ENCODE data around the gene TNPO3.

The TNPO3 gene

GRCh38 chr7:128948976-128949760, 105.7 kb downstream of the TNPO3 start:
- H3K27ac Mint-ChIP-seq = no peak overlapping the region
- peaks cover 27% of the 10 kb centered on the region for H3K36me3 Mint-ChIP-seq (ENCODE audit: low read depth)
- no peaks in the 10 kb centered on the region for H3K9me3 Mint-ChIP-seq
- no peak overlapping the region for H3K4me3 Mint-ChIP-seq
- H3K27me3 Mint-ChIP-seq (ENCODE audit: low read depth) = peaks cover 11% of the 10 kb centered on the region
- TF ChIP-seq CTCF (IDR thresholded peaks at IDR 0.05; ENCODE audit: unreplicated experiment in 3 of 3) = no peak
- H3K4me1 Mint-ChIP-seq = no peaks in the 10 kb centered on the region

GRCh38 chr7:128948312-128948973, 106.5 kb downstream of the TNPO3 start:
- H3K4me1 Mint-ChIP-seq = no peaks in the 10 kb centered on the region
- no peak overlapping the region for H3K4me3 Mint-ChIP-seq
- H3K36me3 Mint-ChIP-seq (ENCODE audit: low read depth) = peaks cover 21% of the 10 kb centered on the region
- no peak overlapping the region for H3K27ac Mint-ChIP-seq
- H3K27me3 Mint-ChIP-seq (ENCODE audit: low read depth) = peaks cover 11% of the 10 kb centered on the region
- H3K9me3 Mint-ChIP-seq = no peaks in the 10 kb centered on the region
- TF ChIP-seq CTCF (IDR thresholded peaks at IDR 0.05; ENCODE audit: unreplicated experiment in 3 of 3) = no peak

- peaks cover 16% of the 10 kb centered on the region for H3K36me3 Mint-ChIP-seq (ENCODE audit: low read depth)
- H3K4me1 Mint-ChIP-seq = no peaks in the 10 kb centered on the region
- peaks cover 11% of the 10 kb centered on the region for H3K27me3 Mint-ChIP-seq (ENCODE audit: low read depth)
- H3K9me3 Mint-ChIP-seq = no peaks in the 10 kb centered on the region
- no peak for TF ChIP-seq CTCF (IDR thresholded peaks at IDR 0.05; ENCODE audit: unreplicated experiment in 3 of 3)
- H3K4me3 Mint-ChIP-seq = no peak overlapping the region
- no peak overlapping the region for H3K27ac Mint-ChIP-seq
These were observed 107.1 kb downstream of the TNPO3 start for GRCh38 chr7:128947854-128948253.

- TF ChIP-seq CTCF (IDR thresholded peaks at IDR 0.05; ENCODE audit: unreplicated experiment in 3 of 3) = no peak
- Mint-ChIP-seq H3K4me3 (no peak overlapping the region), H3K27ac (no peak overlapping the region), H3K36me3 (ENCODE audit: low read depth) (peaks cover 11% of the 10 kb centered on the region), H3K9me3 (no peaks in the 10 kb centered on the region), H3K4me1 (no peaks in the 10 kb centered on the region), H3K27me3 (ENCODE audit: low read depth) (peaks cover 11% of the 10 kb centered on the region)
These were observed 107.7 kb downstream of the TNPO3 start for GRCh38 chr7:128946936-128947830.

GRCh38 chr7:128945668-128946366, 109.1 kb downstream of the TNPO3 start:
- Mint-ChIP-seq H3K9me3 (no peaks in the 10 kb centered on the region), H3K27ac (no peak overlapping the region), H3K27me3 (ENCODE audit: low read depth) (peaks cover 21% of the 10 kb centered on the region), H3K4me3 (no peak overlapping the region), H3K4me1 (no peaks in the 10 kb centered on the region), H3K36me3 (ENCODE audit: low read depth) (peaks cover under 1% of the 10 kb centered on the region)
- TF ChIP-seq CTCF (IDR thresholded peaks at IDR 0.05; ENCODE audit: unreplicated experiment in 3 of 3) = no peak
